Astrocyte (in vitro differentiated cells and primary cell): ENCODE measurements around the gene DMRTC1.
"Not testable (repeated sequence)": the region's sequence is repeated elsewhere in the genome, so short reads cannot be mapped to it uniquely, and the experiment has no call there.

Source experiments
- EZH2 ChIP-seq: IDR thresholded peaks from 2 replicates; pipeline ENCODE4 v1.6.1; 2012; ENCODE audit warnings: mild to moderate bottlenecking, low read length, inconsistent platforms; ENCODE audit not compliant: insufficient read depth
- TF ChIP-seq, protein P1 (sequence below): IDR thresholded peaks from 2 replicates; pipeline ENCODE4 v1.5.1; 2011; ENCODE audit warnings: low read depth, mild to moderate bottlenecking, inconsistent platforms, low read length, moderate library complexity; ENCODE audit not compliant: insufficient read depth

DNA sequence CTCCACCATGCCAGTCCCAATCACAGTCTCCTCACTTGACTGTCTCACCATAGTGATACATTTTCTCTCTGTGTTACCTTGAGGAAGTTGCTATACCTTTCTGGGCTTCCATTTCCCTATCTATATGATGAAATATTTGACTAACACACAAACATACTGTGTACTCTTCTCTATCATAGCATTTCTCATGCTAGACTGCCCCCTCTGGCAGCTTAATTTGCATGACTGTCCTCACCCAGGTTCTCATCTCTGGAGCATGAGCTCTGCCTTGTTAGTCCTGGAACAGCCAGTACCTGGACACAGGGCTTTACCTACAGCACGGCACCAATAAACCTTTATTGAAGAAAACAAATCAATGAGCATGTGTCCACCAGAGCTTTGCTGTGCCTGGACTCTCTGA is 11.4 kb downstream of the DMRTC1 start:
- TF ChIP-seq, protein P1, sequence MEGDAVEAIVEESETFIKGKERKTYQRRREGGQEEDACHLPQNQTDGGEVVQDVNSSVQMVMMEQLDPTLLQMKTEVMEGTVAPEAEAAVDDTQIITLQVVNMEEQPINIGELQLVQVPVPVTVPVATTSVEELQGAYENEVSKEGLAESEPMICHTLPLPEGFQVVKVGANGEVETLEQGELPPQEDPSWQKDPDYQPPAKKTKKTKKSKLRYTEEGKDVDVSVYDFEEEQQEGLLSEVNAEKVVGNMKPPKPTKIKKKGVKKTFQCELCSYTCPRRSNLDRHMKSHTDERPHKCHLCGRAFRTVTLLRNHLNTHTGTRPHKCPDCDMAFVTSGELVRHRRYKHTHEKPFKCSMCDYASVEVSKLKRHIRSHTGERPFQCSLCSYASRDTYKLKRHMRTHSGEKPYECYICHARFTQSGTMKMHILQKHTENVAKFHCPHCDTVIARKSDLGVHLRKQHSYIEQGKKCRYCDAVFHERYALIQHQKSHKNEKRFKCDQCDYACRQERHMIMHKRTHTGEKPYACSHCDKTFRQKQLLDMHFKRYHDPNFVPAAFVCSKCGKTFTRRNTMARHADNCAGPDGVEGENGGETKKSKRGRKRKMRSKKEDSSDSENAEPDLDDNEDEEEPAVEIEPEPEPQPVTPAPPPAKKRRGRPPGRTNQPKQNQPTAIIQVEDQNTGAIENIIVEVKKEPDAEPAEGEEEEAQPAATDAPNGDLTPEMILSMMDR: not testable (repeated sequence)
- TF ChIP-seq EZH2: not testable (repeated sequence)
